ENCODE results near the gene RAB20.

- no peak for TF ChIP-seq CTCF (IDR thresholded peaks at IDR 0.05)
- TF ChIP-seq POLR2A (IDR thresholded peaks at IDR 0.05): no peak
- no peak for TF ChIP-seq EP300 (IDR thresholded peaks at IDR 0.05)
These were observed 16.8 kb upstream of the RAB20 start for GRCh38 chr13:110578363-110578762.
